ENCODE results near the gene PTPRN2. TPM values are rescaled to one million over a fixed set of nuclear protein-coding genes. Genes with fewer than 3 reads are reported as not detected.
"Not testable (repeated sequence)": the region's sequence is repeated elsewhere in the genome, so short reads cannot be mapped to it uniquely, and the experiment has no call there.

Gene PTPRN2
- total RNA-seq, 1 donor from 2014 or later, result 15.4 TPM

- Mint-ChIP-seq H3K27ac (no peak overlapping the region), H3K27me3 (peaks cover 18% of the 10 kb centered on the region), H3K4me1 (ENCODE audit: unreplicated experiment) (no peaks in the 10 kb centered on the region), H3K36me3 (no peaks in the 10 kb centered on the region), H3K9me3 (no peaks in the 10 kb centered on the region), H3K4me3 (no peak overlapping the region)
- no peak for DNase-seq (ENCODE audit: extremely low spot score, unreplicated experiment)
- TF ChIP-seq CTCF (conservative IDR thresholded peaks at IDR 0.05), result no peak
Observed at GRCh38 chr7:158382363-158383254, 205.0 kb downstream of the PTPRN2 start.

- Mint-ChIP-seq H3K4me1 (ENCODE audit: unreplicated experiment) (no peaks in the 10 kb centered on the region), H3K27ac (no peak overlapping the region), H3K27me3 (peaks cover 18% of the 10 kb centered on the region), H3K9me3 (no peaks in the 10 kb centered on the region), H3K4me3 (no peak overlapping the region), H3K36me3 (no peaks in the 10 kb centered on the region)
- no peak for DNase-seq (ENCODE audit: extremely low spot score, unreplicated experiment)
- no peak for TF ChIP-seq CTCF (conservative IDR thresholded peaks at IDR 0.05)
Observed at GRCh38 chr7:158381956-158382355, 205.7 kb downstream of the PTPRN2 start.

- no peaks in the 10 kb centered on the region for H3K9me3 Mint-ChIP-seq
- no peak for TF ChIP-seq CTCF (conservative IDR thresholded peaks at IDR 0.05)
- no peaks in the 10 kb centered on the region for H3K4me1 Mint-ChIP-seq (ENCODE audit: unreplicated experiment)
- no peak overlapping the region for H3K27ac Mint-ChIP-seq
- H3K36me3 Mint-ChIP-seq, result no peaks in the 10 kb centered on the region
- peaks cover 11% of the 10 kb centered on the region for H3K27me3 Mint-ChIP-seq
- DNase-seq (ENCODE audit: extremely low spot score, unreplicated experiment), result no peak
- no peak overlapping the region for H3K4me3 Mint-ChIP-seq
Observed at GRCh38 chr7:158378978-158379377, 208.6 kb downstream of the PTPRN2 start.

- no peaks in the 10 kb centered on the region for H3K9me3 Mint-ChIP-seq
- DNase-seq (ENCODE audit: extremely low spot score, unreplicated experiment), result no peak
- no peaks in the 10 kb centered on the region for H3K4me1 Mint-ChIP-seq (ENCODE audit: unreplicated experiment)
- no peaks in the 10 kb centered on the region for H3K36me3 Mint-ChIP-seq
- peaks cover 9% of the 10 kb centered on the region for H3K27me3 Mint-ChIP-seq
- TF ChIP-seq CTCF (conservative IDR thresholded peaks at IDR 0.05), result no peak
- no peak overlapping the region for H3K4me3 Mint-ChIP-seq
- H3K27ac Mint-ChIP-seq, result peak overlapping the region; percentile 37
Observed at GRCh38 chr7:158377800-158378623, 209.6 kb downstream of the PTPRN2 start.

GRCh38 chr7:158376839-158377186, 210.8 kb downstream of the PTPRN2 start:
- H3K27me3 Mint-ChIP-seq; H3K27ac Mint-ChIP-seq; H3K9me3 Mint-ChIP-seq; DNase-seq (ENCODE audit: extremely low spot score, unreplicated experiment); H3K4me3 Mint-ChIP-seq; H3K36me3 Mint-ChIP-seq; H3K4me1 Mint-ChIP-seq (ENCODE audit: unreplicated experiment): not testable (repeated sequence)

- not testable (repeated sequence) for H3K4me1 Mint-ChIP-seq (ENCODE audit: unreplicated experiment); H3K36me3 Mint-ChIP-seq; DNase-seq (ENCODE audit: extremely low spot score, unreplicated experiment); H3K9me3 Mint-ChIP-seq; H3K27me3 Mint-ChIP-seq; H3K4me3 Mint-ChIP-seq; H3K27ac Mint-ChIP-seq
Observed at GRCh38 chr7:158376146-158376838, 211.3 kb downstream of the PTPRN2 start.

Measured in type B pancreatic cell (in vitro differentiated cells).